ENCODE data around the gene HDX.
"Not testable (repeated sequence)": the region's sequence is repeated elsewhere in the genome, so short reads cannot be mapped to it uniquely, and the experiment has no call there.

The HDX gene

GRCh38 chrX:84322083-84322827 is 180.0 kb downstream of the HDX start:
- TF ChIP-seq JUND (IDR thresholded peaks at IDR 0.05; ENCODE audit: low read depth) = no peak
- in situ Hi-C loops (cut with HindIII; ENCODE audit: low pct_unique_long_range_greater_than_20kb, low sequenced_read_pairs) = no loop called here

GRCh38 chrX:84320614-84321013 is 181.6 kb downstream of the HDX start:
- in situ Hi-C loops (cut with HindIII; ENCODE audit: low pct_unique_long_range_greater_than_20kb, low sequenced_read_pairs) = no loop called here
- TF ChIP-seq JUND (IDR thresholded peaks at IDR 0.05; ENCODE audit: low read depth) = no peak
- no peak for DNase-seq (ENCODE audit: low read depth in 1 of 2, low spot score in 1 of 2)

More at GRCh38 chrX:84322083-84322827, 180.0 kb downstream of the HDX start:
- no peak for DNase-seq (ENCODE audit: low read depth in 1 of 2, low spot score in 1 of 2)

GRCh38 chrX:84320023-84320422 is 182.2 kb downstream of the HDX start:
- no peak for TF ChIP-seq JUND (IDR thresholded peaks at IDR 0.05; ENCODE audit: low read depth)
- no peak for DNase-seq (ENCODE audit: low read depth in 1 of 2, low spot score in 1 of 2)
- in situ Hi-C loops (cut with HindIII; ENCODE audit: low pct_unique_long_range_greater_than_20kb, low sequenced_read_pairs) = no loop called here

GRCh38 chrX:84318661-84319060 is 183.6 kb downstream of the HDX start:
- no peak for DNase-seq (ENCODE audit: low read depth in 1 of 2, low spot score in 1 of 2)
- in situ Hi-C loops (cut with HindIII; ENCODE audit: low pct_unique_long_range_greater_than_20kb, low sequenced_read_pairs) = no loop called here
- no peak for TF ChIP-seq JUND (IDR thresholded peaks at IDR 0.05; ENCODE audit: low read depth)

- DNase-seq (ENCODE audit: low read depth in 1 of 2, low spot score in 1 of 2); in situ Hi-C loops (cut with HindIII; ENCODE audit: low pct_unique_long_range_greater_than_20kb, low sequenced_read_pairs): not testable (repeated sequence)
These were observed 186.3 kb downstream of the HDX start for GRCh38 chrX:84315946-84316345.
